HL-60 (cell line): ENCODE results near the gene NXF1.

Source experiments
- DNase-seq, 2 experiments: peaks; one replicate each; pipeline ENCODE4 v3.0.0-alpha.2; 2010 to 2020; ENCODE audit warnings: low read depth in 1 of 2, low spot score in 1 of 2
- H3K27ac ChIP-seq: fragments of 250-450 bp; sonication (Bioruptor Pico); replicated peaks from 2 replicates; pipeline ENCODE4 v1.5.1; 2020; ENCODE audit warnings: mild to moderate bottlenecking, moderate library complexity
- H3K27me3 ChIP-seq: fragments of 250-450 bp; sonication (Bioruptor Pico); 2 replicates; pipeline ENCODE4 v1.5.1; 2021; ENCODE audit warnings: mild to moderate bottlenecking, moderate library complexity; ENCODE audit not compliant: insufficient read depth, poor library complexity, severe bottlenecking
- H3K4me3 ChIP-seq: replicated peaks from 2 replicates; pipeline ENCODE4 v1.5.1; 2011; ENCODE audit warnings: mild to moderate bottlenecking, control low read depth, low read length; ENCODE audit not compliant: insufficient read depth
- CTCF ChIP-seq: IDR thresholded peaks from one replicate; pipeline ENCODE4 v1.5.1; 2011; ENCODE audit warnings: low read length, control low read depth, inconsistent platforms; ENCODE audit not compliant: insufficient read depth
- GABPA ChIP-seq: IDR thresholded peaks from 2 replicates; pipeline ENCODE4 v1.6.1; 2012; ENCODE audit warnings: low read depth
- POLR2AphosphoS5 ChIP-seq: IDR thresholded peaks from 2 replicates; pipeline ENCODE4 v1.6.1; 2012; ENCODE audit warnings: low read depth
- REST ChIP-seq: IDR thresholded peaks from 2 replicates; pipeline ENCODE4 v1.6.1; 2012; ENCODE audit warnings: low read depth; ENCODE audit not compliant: insufficient replicate concordance
- SPI1 ChIP-seq: IDR thresholded peaks from 2 replicates; pipeline ENCODE4 v1.6.1; 2012; ENCODE audit warnings: low read depth, mild to moderate bottlenecking, borderline replicate concordance

Gene NXF1

GRCh38 chr11:62839050-62839945 lies 34.1 kb upstream of the NXF1 start, which contains the start of gene WDR74:
WDR74 (minus strand) TSS chr11:62839590; CDS start chr11:62839570, 20 bp downstream.
- TF ChIP-seq GABPA (peak; percentile 77), POLR2AphosphoS5 (peak; percentile 96), CTCF (no peak), REST (peak; percentile 78), SPI1 (no peak)
- peak; percentile 95 to 96 for DNase-seq
- peak within 1 kb of the TSS; percentile 98 for H3K27ac ChIP-seq
- peak within 1 kb of the TSS; percentile 92 for H3K4me3 ChIP-seq
- no peaks in the 10 kb centered on the region for H3K27me3 ChIP-seq

- TF ChIP-seq SPI1 (no peak), REST (no peak), POLR2AphosphoS5 (no peak), GABPA (no peak), CTCF (no peak)
- DNase-seq = no peak
- Histone ChIP-seq H3K27me3 (no peaks in the 10 kb centered on the region), H3K27ac (no peak overlapping the region), H3K4me3 (no peak overlapping the region)
Observed at GRCh38 chr11:62835336-62835735, 30.1 kb upstream of the NXF1 start.

GRCh38 chr11:62832336-62833234 lies 27.3 kb upstream of the NXF1 start, which contains the start of gene TEX54:
TEX54 (minus strand) TSS chr11:62832841.
- no peak for DNase-seq
- TF ChIP-seq SPI1 (no peak), POLR2AphosphoS5 (peak; percentile 68)
- Histone ChIP-seq H3K4me3 (peak within 1 kb of the TSS; percentile 94), H3K27ac (peak within 1 kb of the TSS; percentile 92), H3K27me3 (no peaks in the 10 kb centered on the region)
